Ureter (tissue), 1 donor: Measurements from ENCODE around the gene VGLL4. TPM values are rescaled to one million over a fixed set of nuclear protein-coding genes. Genes with fewer than 3 reads are reported as not detected.
"Not testable (repeated sequence)": the region's sequence is repeated elsewhere in the genome, so short reads cannot be mapped to it uniquely, and the experiment has no call there.

Experiments used
- DNase-seq: peaks from one replicate; pipeline ENCODE4 v3.0.0-alpha.2; 2020; ENCODE audit warnings: low spot score
- total RNA-seq: library from RNA; stranded (reverse); gene quantifications from one replicate; pipeline ENCODE4 v1.2.4, GENCODE V29; 2023
- donor health status: DM: yes; HTN: yes; CAD: no.

VGLL4 gene
- total RNA-seq, 1 donor from 2014 or later: 88.3 TPM

DNA sequence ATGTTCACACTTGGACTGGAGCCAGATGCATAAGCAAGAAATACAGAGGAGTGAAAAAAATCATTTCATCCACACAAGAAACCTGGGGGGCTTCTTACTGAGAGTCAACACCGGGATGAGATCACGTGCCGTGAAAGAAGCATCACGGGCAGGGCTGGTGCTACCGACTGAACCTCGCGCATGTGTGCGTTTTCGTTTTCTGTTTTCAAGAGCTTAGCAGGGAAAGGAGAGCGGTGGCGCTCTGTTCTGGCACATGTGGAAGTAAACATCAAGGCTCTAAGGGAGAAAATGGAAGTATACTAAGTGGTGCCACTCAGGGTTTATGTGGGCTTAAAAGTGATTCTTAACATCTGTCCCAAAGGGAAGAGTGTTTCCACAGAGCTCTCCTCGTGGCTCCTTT is 55.9 kb downstream of the VGLL4 start:
- DNase-seq: no peak

DNA sequence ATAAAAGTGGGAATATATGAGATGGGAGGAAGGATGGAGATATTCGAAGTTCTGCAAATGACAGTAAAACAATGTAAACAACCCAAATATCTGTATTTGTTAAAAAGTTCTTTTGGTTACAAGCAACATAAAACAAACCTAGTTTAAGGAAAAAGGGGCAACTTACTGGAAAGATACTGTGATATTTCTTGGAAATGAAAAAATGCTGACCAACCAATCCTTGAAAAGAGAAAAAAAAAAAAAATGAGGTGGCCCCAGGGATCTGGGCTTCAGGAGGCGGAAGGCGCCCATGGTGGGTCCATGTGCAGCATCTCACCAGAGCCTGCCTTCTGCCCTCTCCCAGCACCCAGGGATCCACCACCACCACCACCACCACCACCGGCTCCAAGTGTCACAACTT is 59.1 kb downstream of the VGLL4 start:
- DNase-seq: no peak

DNA sequence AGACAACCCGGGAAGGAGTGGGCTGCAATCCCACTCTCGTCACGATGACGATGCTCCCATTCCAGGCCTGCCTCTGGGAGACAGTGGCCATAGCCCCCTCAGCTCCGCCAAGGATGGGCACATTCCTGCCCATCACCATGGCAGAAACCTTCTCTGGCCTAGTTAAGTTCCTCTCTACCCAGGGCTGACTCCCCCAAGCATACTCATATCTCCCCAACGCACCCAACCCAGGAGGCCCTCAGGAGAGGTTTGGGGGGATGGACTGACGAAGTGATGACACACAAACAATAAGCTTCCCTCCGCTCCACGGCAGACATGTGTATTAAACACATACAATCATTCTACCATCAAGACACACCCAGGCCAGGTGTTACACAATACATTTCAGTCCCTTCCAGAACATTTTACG is 60.1 kb downstream of the VGLL4 start:
- DNase-seq: no peak

DNA sequence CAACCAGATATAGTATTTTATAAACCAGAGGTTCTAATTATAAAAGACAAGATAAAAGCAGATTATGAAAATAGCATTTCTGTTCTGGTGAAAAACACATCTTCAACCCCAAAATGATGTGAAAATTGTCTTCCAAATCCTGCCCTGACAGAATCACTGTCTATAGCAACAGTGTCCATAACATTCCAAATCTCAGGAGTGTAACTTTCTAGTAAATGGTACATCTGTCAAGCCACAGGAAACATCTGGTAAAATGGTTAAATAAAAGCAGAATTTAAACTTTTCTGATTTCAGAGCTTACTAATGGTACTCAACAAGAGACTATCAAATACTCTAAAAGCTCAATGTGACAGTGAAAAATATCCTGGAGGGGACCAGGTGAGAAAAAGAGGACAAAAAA is 60.5 kb downstream of the VGLL4 start:
- no peak for DNase-seq

DNA sequence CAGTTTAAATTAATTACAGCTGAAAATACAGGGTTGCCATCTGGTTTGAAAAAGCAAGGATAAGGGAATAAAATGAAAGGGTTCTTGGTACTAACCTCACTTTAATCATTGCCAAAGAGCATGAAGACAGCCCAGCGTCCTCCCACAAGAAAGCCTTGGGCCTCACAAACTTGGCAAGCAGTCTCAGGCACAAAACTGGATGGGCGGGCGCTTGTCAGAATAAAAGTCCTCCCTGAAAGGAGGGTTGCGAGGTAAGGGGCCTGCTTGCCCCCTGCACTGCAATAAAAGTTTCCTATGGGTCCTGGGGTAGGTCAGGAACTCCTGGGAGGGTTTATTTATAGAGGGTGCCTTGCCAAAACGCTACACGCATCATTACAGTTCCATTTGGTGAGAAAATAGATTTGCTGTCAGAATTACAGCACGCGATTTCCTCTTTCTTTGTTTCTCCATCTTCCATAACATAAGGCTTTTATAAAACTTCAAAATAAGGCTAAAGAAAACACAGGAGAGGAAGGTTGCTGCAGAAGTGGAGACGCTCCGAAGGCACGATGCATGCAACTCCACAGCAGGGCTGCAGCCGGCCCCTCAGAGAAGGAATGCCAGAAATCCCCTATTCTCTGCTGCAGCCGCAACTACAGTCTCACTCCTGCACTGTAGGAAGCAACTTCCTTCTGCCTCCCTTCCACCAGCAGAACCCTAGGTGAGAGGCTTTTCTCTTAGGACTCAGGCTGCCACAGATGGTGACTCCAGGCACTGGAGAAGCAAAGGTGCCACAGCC is 61.3 kb downstream of the VGLL4 start:
- DNase-seq: peak; percentile 75

DNA sequence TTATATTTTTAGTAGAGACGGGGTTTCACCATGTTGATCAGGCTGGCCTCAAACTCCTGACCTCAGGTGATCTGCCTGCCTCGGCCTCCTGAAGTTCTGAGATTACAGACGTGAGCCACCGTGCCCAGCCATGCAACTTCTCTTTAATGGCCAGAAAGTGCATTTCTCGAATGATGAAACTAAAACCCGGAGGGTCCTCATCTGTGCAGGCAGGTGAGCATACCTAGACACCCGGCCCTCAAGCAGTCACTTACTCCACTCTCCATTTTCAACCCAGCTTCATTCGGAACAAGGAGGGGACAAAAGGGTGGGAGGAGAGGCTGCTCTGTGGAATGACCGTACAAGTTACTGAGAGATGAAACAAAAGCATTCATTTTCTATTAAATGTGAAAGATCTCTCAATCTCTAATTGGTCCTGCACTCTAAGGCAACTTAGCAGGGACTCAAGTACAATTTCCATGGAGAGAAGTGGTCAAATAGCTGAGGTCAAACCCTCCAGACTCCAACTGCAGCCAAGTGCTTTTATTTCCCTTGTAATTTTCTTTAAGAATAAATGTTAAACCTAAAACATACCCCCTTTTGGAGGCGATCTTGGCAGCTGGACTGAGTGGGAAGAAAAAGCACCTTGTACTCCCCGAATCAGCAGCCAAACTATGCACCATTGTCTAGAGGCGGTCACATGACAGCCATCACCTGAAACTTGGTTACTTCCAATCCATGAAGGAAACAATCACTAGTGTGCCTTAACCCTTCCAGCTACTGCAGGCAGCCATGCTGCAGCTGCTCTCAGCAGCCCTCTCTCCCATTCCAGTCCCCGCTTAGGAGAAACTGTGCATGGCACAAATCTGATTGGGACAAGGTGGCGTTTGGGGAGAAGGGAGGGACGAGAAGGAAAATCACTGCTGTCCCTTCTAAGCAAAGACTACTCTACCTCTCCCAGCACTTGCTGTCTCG is 62.2 kb downstream of the VGLL4 start:
- no peak for DNase-seq

DNA sequence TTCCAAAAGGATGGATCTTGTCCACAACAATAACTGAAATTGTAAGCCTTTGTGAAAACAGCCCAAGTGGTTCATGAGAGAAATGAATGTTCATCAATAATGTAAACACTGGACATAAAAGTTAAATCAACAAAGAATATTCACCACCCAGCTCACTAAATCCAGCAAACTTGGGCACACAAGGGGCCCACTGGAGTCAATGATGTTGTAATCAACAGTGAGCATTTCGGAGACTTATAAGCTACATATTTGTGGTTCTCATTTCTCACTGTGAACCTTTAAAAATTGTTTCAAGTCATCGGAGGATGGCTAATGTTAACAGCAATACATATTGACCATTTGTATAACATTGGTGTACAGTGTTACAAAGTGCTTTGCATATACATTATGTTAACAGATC is 63.1 kb downstream of the VGLL4 start:
- no peak for DNase-seq

DNA sequence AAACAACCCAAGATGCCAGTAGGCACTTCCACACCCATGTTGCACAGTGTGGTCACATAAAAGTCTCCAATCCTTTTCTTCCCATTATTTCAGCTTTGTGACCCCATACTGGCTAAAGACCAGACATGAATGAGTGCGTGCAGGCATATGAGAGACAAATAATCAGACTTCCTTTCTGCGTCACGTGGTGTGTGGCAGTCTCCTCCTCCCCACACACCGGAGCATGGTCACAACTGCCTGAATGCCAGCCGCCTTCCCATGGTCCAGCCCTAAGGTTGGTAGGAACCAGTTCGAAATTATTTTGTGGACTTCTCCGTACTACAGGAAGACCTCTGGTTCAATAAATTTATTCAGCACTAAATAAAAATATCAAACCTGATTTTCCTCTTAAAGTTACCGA is 65.5 kb downstream of the VGLL4 start:
- no peak for DNase-seq

DNA sequence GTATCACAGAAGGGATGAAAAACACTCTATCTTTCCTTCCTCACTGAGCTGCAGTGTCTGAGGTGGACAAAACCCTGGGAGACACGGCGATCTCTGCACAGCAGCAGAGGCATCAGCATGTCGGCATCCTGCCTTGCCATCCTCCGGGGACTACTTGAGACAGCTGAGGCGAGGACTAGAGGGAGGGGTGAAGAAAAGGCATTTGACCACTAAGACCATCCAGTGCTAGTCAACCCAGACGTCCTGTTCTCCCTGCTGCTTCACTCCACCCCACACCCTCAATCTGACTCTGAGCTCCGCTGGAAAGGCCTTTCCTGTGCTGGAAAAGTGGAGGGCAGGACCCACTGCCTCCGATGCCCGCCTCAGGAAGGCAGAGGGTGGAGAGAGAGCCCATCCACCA is 67.3 kb downstream of the VGLL4 start:
- no peak for DNase-seq

DNA sequence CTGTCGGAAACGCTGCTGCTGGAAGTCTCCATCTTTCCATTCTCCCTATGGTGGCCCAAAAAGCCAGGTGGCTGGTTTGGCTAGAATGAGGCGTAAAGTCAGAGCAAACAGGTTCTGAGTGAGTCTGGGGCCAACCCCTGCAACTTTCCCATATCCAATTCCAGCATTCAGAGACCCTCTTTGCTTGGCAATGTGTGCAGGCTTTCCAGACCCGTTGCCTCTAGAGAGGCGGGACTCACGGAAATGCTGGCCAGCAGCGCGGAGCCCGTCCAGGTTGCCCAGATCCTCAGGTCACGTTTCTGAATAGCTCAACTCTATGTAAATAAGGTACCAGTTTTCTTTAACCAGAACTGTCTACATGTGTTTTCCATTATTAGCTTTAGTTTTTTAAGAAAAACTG is 68.0 kb downstream of the VGLL4 start:
- DNase-seq: no peak

DNA sequence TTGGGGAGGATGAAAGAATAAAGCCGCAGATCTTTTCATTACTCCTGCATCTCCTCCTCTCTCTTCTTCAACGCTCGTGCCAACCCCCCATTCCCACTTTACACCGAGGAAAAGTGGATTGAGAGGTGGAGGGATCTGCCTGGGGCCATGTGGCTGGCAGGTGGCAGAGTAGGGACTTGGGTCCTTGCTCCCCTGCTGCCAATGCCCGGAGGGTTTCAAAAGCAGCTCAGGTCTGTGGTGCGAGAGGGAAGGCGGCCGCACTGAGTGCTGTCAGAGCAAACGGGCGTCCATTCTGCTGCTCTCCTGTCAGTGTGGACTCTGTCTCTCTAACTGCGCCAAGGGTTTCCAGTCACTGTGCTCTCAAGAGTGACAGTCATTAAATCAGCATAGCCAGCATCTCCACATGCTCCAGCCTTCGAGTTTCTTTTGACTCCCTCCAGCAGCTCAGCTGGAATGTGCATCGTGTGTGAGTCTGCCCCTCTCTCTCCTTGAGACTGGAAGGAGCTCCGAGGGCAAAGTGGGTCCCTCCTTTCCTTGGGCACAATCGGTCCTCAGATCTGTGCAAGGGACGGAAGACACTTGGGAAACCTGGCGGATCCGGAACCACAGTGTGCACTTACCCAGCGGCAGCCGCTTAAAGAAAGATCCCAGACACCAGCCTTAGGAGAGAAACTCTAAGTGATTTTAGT is 68.6 kb downstream of the VGLL4 start:
- no peak for DNase-seq

DNA sequence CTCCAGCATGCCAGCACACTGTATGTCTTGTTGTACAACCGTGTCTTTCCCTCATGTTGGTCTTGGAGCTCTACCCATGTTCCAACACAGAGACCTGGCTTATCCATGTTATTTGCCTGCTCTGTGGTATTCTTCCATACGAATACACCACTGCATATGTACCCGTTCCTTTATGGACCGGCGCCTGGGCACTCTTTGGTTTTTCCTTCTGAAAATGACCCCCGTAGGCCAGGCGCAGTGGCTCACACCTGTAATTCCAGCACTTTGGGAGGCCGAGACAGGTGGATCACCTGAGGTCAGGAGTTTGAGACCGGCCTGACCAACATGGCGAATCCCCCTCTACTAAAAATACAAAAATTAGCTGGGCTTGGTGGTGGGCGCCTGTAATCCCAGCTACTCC is 71.1 kb downstream of the VGLL4 start:
- not testable (repeated sequence) for DNase-seq

DNA sequence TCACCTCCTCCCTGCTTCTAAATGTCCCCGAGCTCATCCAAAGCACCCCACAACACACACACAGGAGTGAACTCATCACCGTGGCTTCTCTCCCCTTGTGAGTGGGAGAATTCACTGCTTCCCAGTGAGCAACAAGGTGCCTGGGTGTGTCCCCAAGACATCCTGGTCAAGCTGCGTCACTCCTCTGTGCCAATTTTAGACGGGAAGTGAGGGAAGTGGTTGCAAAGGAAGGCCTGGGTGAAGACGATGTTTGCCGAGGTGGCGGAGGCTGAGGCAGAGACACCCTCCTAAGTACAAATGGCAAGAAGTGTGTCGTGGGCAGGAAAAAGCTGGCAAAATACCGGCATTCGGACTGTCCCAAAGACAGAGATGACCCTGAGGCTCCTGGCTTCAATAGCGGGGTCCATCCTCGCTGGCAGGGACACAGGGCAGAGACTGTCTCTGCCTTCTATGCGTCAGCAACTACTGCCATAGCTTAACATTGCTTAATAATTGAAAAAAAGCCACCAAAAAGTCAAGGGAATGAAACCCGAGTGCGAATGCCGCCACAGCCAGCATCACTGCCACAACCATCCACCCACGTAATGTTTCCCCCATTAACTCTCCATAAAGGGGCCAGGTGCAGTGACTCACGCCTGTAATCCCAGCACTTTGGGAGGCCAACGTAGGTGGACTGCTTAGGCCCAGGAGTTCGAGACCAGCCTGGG is 72.8 kb downstream of the VGLL4 start:
- no peak for DNase-seq

DNA sequence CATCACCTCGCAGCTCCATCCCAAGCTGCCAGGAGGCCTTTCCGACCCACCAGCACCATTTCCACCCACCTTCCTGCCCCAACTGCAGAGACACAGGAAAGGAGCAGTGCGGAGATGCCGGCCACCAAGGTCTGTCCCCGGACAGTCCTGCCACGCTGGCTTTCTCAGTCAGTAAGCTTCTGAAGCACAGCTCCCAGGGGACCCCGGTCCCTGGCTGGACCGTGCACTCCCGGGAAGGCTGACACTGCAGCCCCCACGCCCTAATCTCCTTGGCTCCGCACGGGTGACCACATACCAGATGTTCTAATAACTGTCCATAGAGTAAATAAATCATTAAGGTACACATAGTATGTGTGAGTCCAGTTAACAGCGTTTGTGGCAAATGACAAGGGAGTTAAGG is 73.5 kb downstream of the VGLL4 start:
- no peak for DNase-seq

DNA sequence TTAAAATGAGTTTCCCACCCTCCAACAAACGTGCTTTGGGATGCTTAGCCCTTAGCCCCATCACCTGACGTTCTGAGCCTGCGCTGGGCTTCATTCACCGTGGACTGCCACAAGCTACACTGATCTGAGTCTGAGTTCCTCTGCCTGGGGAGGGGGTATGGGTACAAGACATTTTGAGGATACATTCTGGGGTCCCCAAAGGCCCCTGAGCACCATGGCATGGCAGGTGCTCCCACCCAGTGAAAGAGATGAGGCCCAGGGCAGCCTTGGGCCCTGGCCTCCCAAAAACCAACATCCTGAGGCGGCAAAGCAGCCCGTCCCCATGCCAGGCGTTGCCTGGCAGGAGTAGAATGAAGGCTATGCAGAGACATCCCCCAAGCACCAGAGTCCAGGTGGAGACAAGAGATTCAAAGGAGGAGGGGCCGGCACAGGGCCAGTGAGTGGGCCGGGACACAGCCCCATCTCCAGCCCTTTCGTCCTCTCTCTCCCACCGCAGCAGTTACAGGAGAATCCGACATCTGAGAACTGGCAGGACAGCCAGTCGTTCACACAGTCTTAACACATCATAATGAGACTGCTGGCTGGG is 74.5 kb downstream of the VGLL4 start:
- no peak for DNase-seq

DNA sequence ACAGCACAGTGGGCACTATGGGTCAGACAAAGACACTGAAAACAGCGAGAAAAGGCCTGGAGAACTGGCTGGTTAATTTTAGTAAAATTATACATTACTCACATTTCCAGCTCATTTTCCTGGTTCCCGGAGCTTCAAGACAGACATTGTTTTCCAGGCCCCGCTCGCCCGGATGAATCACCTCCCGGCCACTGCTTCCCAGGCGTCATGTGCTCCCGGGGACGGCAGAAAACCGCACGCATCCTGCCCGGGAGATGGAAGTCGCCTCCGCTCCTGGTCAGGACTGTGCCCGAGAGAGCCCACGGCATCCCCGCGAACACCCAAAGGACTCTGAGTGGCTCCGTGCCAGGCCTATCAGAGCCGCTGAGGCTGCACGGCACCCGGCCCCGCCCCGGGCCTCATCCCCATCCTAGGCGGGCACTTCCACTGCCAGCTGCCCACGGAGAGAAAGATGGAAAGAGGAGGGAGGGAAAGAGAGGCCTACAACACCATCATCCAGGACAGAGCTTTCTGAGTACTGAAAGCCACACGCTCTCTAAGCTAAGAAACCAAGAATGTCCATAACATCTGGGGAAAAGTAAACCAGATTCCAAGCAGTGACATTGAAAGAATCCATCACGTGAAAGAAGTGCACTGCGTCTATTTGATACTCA is 75.1 kb downstream of the VGLL4 start:
- no peak for DNase-seq

DNA sequence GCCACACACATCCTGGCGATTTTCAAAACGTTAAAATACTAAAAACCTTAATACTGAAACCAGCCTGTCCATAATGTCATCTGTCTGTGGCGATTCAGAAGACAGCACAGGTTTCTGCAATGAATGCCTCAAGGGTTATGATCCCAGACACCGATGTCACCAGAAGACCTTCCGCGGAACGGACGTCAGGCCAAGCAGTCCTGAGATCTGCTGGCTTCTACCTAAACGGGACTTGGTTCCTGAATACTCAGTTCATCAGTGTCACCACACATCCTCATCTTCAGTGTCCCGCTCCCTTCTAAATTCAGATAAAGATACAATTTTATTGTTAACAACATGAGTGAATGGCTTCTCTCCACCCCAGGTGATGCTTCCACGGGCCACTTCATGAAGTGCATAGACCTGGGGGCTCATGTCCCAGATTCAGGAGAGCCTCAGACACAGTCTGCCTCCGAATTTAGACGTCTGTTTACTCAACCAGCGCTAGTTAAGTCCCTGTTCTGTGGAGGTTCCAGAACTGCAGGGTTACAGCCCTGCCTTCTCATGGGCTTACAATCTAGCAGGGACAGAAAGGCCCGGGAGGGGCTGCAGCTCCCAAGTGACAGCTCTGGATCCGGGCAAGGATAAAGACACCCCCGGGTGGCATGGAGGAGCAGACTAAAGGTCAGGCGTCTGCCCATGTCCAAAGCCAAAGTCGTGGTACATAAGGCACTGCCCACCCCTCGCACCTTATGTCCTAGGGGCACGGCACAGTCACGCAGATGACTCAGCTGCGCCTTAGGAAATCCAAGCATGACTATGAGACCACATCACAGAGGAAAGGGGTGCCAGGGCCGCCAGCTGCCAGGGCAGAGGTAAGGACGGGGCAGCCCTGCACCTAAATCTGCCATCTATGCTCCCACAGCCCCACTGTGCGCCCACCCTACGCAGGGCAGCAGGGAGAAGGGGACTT is 75.9 kb downstream of the VGLL4 start:
- DNase-seq: no peak

DNA sequence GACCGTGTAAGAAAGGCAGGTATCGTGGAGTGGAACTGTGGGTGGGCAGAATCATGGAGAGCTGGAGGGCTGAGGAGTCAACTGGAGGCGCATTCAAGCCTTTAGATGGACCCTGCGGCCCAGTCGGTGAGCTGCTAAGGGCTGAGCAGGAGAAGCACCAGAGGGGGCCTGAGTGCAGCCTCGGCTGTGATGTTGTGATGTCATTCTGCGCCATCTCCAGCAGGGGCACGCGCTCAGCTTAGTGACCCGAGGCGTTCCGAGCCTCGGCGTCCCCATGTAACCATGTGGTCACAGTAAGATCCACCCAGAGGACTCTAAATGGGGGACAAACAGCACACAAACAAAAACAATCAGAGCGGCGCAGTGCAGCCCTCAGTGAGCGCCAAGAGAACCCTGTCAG is 76.8 kb downstream of the VGLL4 start:
- no peak for DNase-seq

DNA sequence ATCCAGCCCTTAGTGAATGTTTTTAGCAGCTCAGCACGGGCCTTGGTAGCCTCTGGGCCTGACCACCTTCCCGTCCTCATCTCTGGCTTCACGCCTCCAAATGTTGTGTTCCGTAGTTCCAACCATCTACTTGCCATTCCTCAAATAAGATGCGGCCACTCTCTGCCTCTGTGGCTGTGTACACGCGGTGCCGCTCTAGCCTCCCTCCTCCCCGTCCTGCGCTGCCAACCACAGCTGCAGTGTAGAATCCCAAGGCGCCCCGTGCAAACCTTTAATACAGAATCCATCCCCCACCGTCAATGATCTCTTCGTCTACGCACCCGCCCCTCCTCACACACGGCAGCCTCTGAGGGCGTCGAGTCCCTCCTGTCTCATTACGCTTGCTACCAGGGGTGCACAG is 77.2 kb downstream of the VGLL4 start:
- DNase-seq: no peak

DNA sequence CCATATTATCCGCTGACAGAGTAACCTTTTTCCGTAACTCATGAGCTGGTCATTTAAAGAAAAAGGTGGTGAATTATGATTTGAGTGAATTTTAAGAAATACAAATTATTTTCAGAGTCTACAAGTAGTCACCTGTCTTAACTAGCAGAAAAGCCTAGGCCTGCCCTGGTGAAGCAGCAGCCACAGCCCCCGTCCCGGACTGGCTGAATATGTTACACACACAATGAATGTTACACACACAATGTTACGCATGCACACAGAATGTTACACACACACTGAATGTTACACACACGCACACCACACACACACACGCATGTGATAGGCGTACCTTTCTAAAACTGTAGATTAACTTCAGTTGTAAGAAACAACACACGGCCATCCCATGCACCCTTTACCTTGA is 77.8 kb downstream of the VGLL4 start:
- DNase-seq: no peak
